Endothelial cell of umbilical vein (primary cell): ENCODE measurements around the gene AIRE. TPM values are rescaled to one million over a fixed set of nuclear protein-coding genes. Genes with fewer than 3 reads are reported as not detected.

Experiments used
- BruUV-seq: library from RNA; stranded (reverse); fragments of 400-500 nt; replicated peaks from 2 replicates; lab custom pipeline; 2021; lab: Mats Ljungman, UMichigan
- CTCF ChIA-PET: fragments of 300-600, 350-600 bp; sonication (Branson Sonifier 250); formaldehyde crosslinking; loops from one replicate; lab custom pipeline; 2021; ENCODE audit warnings: antibody characterized with exemption, inconsistent platforms; lab: Charles Lee
- POLR2A ChIA-PET: fragments of 300-600, 350-600 bp; sonication (Branson Sonifier 250); formaldehyde crosslinking; loops from one replicate; lab custom pipeline; 2021; ENCODE audit warnings: antibody characterized with exemption, inconsistent platforms; lab: Charles Lee
- DNase-seq: peaks from one replicate; pipeline ENCODE4 v3.0.0-alpha.2; 2011; ENCODE audit warnings: low read depth, low spot score
- FAIRE-seq: peaks from 2 replicates; lab custom pipeline; 2011; peaks lifted over from hg19 to GRCh38; lab: Jason Lieb, UNC
- H2AFZ ChIP-seq: 2 replicates; pipeline ENCODE4 v1.6.0; 2012; ENCODE audit warnings: low read depth, low read length, control low read depth, inconsistent platforms
- H3K27ac ChIP-seq: 2 replicates; pipeline ENCODE4 v1.5.1; 2011; ENCODE audit warnings: low read depth, mild to moderate bottlenecking, control low read depth, low read length, moderate library complexity; ENCODE audit not compliant: insufficient read depth
- H3K27me3 ChIP-seq, 2 experiments: 2 replicates each; pipeline versions ENCODE4 v1.6.0 to v1.6.1; 2011; ENCODE audit warnings: low read length in 2 of 2, mixed read lengths in 1 of 2; ENCODE audit not compliant: control insufficient read depth in 2 of 2, insufficient read depth in 2 of 2
- H3K36me3 ChIP-seq, 2 experiments: 2 replicates in 1 of 2; 3 replicates in 1 of 2; pipeline ENCODE4 v1.5.1; 2011; ENCODE audit warnings: low read length in 2 of 2, mild to moderate bottlenecking in 1 of 2, moderate library complexity in 1 of 2; ENCODE audit not compliant: control insufficient read depth in 2 of 2, insufficient read depth in 2 of 2; ENCODE audit errors: extremely low read depth in 1 of 2
- H3K4me1 ChIP-seq: 3 replicates; pipeline ENCODE4 v1.5.1; 2011; ENCODE audit warnings: mild to moderate bottlenecking, low read length; ENCODE audit not compliant: control insufficient read depth, insufficient read depth; ENCODE audit errors: extremely low read depth
- H3K4me2 ChIP-seq: 2 replicates; pipeline ENCODE4 v1.6.1; 2011; ENCODE audit warnings: low read length, control low read depth, mixed read lengths; ENCODE audit not compliant: insufficient read depth
- H3K4me3 ChIP-seq, 3 experiments: fragments of 200-600 bp in 1 of 3; sonication (generic), shearing (Covaris generic) in 1 of 3; replicated peaks in 1 of 3; 2 replicates each; pipeline ENCODE4 v1.5.1; 2011 to 2016; ENCODE audit warnings: control low read depth in 3 of 3, low read length in 3 of 3, mild to moderate bottlenecking in 2 of 3, inconsistent platforms in 1 of 3, low read depth in 1 of 3, moderate library complexity in 1 of 3; ENCODE audit not compliant: insufficient read depth in 1 of 3
- H3K79me2 ChIP-seq: 2 replicates; pipeline ENCODE4 v1.6.0; 2012; ENCODE audit warnings: low read length, inconsistent platforms; ENCODE audit not compliant: control insufficient read depth, insufficient read depth
- H3K9ac ChIP-seq: replicated peaks from 2 replicates; pipeline ENCODE3; 2011; ENCODE audit warnings: low read length, control low read depth; ENCODE audit not compliant: insufficient read depth; ENCODE audit errors: extremely low read depth
- H3K9me1 ChIP-seq: replicated peaks from 3 replicates; pipeline ENCODE4 v1.6.0; 2011; ENCODE audit warnings: mild to moderate bottlenecking, low read length; ENCODE audit not compliant: control insufficient read depth, insufficient read depth; ENCODE audit errors: extremely low read depth
- H3K9me3 ChIP-seq: replicated peaks from 2 replicates; pipeline ENCODE4 v1.5.1; 2012; ENCODE audit warnings: low read length, inconsistent platforms; ENCODE audit not compliant: control insufficient read depth, insufficient read depth
- H4K20me1 ChIP-seq: replicated peaks from 2 replicates; pipeline ENCODE3; 2011; ENCODE audit warnings: mild to moderate bottlenecking, low read length; ENCODE audit not compliant: control insufficient read depth, insufficient read depth; ENCODE audit errors: extremely low read depth
- FOS ChIP-seq: IDR thresholded peaks from 2 replicates; pipeline ENCODE4 v1.6.1; 2011; ENCODE audit warnings: mild to moderate bottlenecking, low read length, moderate library complexity, borderline replicate concordance; ENCODE audit not compliant: insufficient read depth
- GATA2 ChIP-seq: IDR thresholded peaks from 2 replicates; pipeline ENCODE4 v1.7.0; 2011; ENCODE audit warnings: low read depth, mild to moderate bottlenecking, moderate library complexity, mixed read lengths, low read length; ENCODE audit not compliant: insufficient read length, insufficient read depth
- JUN ChIP-seq: IDR thresholded peaks from 2 replicates; pipeline ENCODE4 v1.6.1; 2011; ENCODE audit warnings: borderline replicate concordance, low read depth; ENCODE audit not compliant: insufficient read length, insufficient read depth
- POLR2AphosphoS5 ChIP-seq: IDR thresholded peaks from 2 replicates; pipeline ENCODE4 v1.6.1; 2012; ENCODE audit warnings: low read depth, mild to moderate bottlenecking, control low read depth, low read length, moderate library complexity; ENCODE audit not compliant: insufficient read depth
- dilution Hi-C: fragments of 300-500 bp; cut with MboI; formaldehyde crosslinking; loops from one replicate; pipeline ENCODE4 v1.15.0; 2019; ENCODE audit warnings: low sequenced_read_pairs; ENCODE audit not compliant: extremely low pct_ligation_motif_present
- intact Hi-C: fragments of 100-400 bp; cut with micrococcal nuclease; formaldehyde crosslinking; loops from one replicate; pipeline ENCODE4 v1.10.0; 2022
- polyA plus RNA-seq, 4 experiments: library from polyadenylated mRNA; depleted of rRNA in 3 of 4; stranded (reverse) in 3 of 4; unstranded in 1 of 4; fragments of >200 nt; gene quantifications; 2 replicates each; pipeline versions ENCODE4 v1.2.1 to v1.2.3, GENCODE V29; 2011 to 2012; ENCODE audit warnings: missing spikeins in 1 of 4
- total RNA-seq: library from RNA; stranded (reverse); gene quantifications from 2 replicates; pipeline ENCODE4 v1.2.3, GENCODE V29; 2021
- TF ChIP-seq, protein P1 (sequence below): IDR thresholded peaks from 2 replicates; pipeline ENCODE4 v1.6.1; 2011; ENCODE audit not compliant: insufficient read depth, insufficient read length

The AIRE gene
- total and polyA plus RNA-seq, 2 donors (not counting 3 experiments of a cell fraction or from before 2014, with no cell fraction given): 0.04 to 0.11 TPM

GRCh38 chr21:44260066-44260465 lies 25.6 kb upstream of the AIRE start:
- dilution Hi-C loops: no loop called here

DNA sequence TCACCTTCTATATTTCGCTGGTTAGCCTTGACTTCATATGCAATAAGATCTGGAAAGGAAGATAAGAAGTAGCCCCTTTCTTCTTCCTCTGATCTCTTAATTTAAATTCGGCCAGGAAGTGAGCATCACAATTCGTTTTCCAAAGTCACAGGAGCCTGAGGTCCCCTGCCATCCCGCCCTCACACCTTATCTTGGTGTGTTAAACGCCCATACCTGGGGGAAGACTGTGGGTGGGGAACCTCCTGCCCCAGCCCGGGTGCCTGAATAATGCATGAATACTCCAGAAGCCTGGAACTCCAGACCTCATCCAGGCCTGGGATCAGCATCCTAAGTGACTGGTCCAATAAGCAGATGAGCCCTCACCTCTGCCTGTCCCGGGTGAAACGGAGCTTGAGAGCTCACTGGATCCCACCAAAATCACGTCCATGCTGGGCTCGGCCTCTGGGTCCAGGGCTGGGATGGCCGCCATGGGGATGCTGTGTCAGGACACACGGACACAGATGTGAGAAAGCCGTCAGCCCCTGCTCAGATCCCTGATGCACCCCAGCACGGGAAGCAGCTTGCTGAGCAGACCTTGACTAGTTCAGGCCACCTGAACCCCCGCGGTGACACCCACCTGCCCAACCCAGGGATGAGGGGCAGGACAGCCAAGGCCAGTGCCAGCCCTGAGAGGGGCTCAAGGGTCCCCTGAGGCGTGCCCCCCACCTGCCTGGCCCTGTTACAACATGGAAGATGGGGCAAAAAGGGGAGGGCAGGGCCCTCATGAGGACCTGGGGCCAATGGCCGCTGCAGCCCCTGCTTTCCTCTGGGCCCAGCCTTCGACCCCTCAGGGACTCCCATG lies 24.7 kb upstream of the AIRE start:
- Histone ChIP-seq H3K4me1 (no peaks in the 10 kb centered on the region), H3K27me3 (peaks cover 0 to 2% of the 10 kb centered on the region in 2 experiments), H3K9ac (no peak overlapping the region), H3K4me2 (no peak overlapping the region), H3K4me3 (no peak overlapping the region), H3K9me1 (no peaks in the 10 kb centered on the region), H2AFZ (no peak overlapping the region), H4K20me1 (no peaks in the 10 kb centered on the region), H3K36me3 (no peaks in the 10 kb centered on the region), H3K27ac (no peak overlapping the region), H3K9me3 (no peaks in the 10 kb centered on the region), H3K79me2 (no peaks in the 10 kb centered on the region)
- dilution Hi-C loops: no loop called here
- POLR2A ChIA-PET: no interaction called here
- BruUV-seq: no TSS peak
- TF ChIP-seq FOS (no peak), POLR2AphosphoS5 (no peak), JUN (no peak), GATA2 (no peak)
- TF ChIP-seq, protein P1, sequence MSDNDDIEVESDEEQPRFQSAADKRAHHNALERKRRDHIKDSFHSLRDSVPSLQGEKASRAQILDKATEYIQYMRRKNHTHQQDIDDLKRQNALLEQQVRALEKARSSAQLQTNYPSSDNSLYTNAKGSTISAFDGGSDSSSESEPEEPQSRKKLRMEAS: no peak
- DNase-seq (no peak), FAIRE-seq (no peak)
- CTCF ChIA-PET: no interaction called here
- intact Hi-C loops: no loop called here

More at GRCh38 chr21:44260066-44260465, 25.6 kb upstream of the AIRE start:
- no peak overlapping the region for H2AFZ ChIP-seq
- no peak overlapping the region for H3K9ac ChIP-seq
- H3K79me2 ChIP-seq: no peaks in the 10 kb centered on the region
- no peak overlapping the region for H3K4me2 ChIP-seq
- TF ChIP-seq GATA2: no peak
- no peak for TF ChIP-seq FOS
- no peaks in the 10 kb centered on the region for H3K4me1 ChIP-seq
- no TSS peak for BruUV-seq
- no peak overlapping the region for H3K4me3 ChIP-seq
- H3K9me1 ChIP-seq: no peaks in the 10 kb centered on the region
- CTCF ChIA-PET: no interaction called here
- H3K9me3 ChIP-seq: no peaks in the 10 kb centered on the region
- H4K20me1 ChIP-seq: no peaks in the 10 kb centered on the region
- FAIRE-seq (no peak), DNase-seq (no peak)
- H3K27ac ChIP-seq: no peak overlapping the region
- POLR2A ChIA-PET: no interaction called here
- H3K27me3 ChIP-seq: peaks cover 0 to 2% of the 10 kb centered on the region in 2 experiments
- intact Hi-C loops: no loop called here
- H3K36me3 ChIP-seq: no peaks in the 10 kb centered on the region
